Calu3 (cell line): ENCODE measurements around the gene ARIH2. TPM values are rescaled to one million over a fixed set of nuclear protein-coding genes. Genes with fewer than 3 reads are reported as not detected.

Experiments
- BruUV-seq: library from RNA; stranded (reverse); fragments of 400-500 nt; replicated peaks from 2 replicates; lab custom pipeline; 2021; lab: Mats Ljungman, UMichigan
- CTCF ChIA-PET: fragments of 300-600 bp; sonication (Branson Sonifier 250); formaldehyde crosslinking; loops from one replicate; lab custom pipeline; 2022; ENCODE audit warnings: antibody characterized with exemption; lab: Charles Lee
- DNase-seq: peaks from one replicate; pipeline ENCODE4 v3.0.0; 2022
- H3K27ac Mint-ChIP-seq: one replicate; pipeline ENCODE4 v1.8.0; 2022; ENCODE audit warnings: mixed read lengths; ENCODE audit not compliant: unreplicated experiment
- H3K27me3 Mint-ChIP-seq: one replicate; pipeline ENCODE4 v1.8.0; 2022; ENCODE audit warnings: mixed read lengths; ENCODE audit not compliant: unreplicated experiment
- H3K36me3 Mint-ChIP-seq: one replicate; pipeline ENCODE4 v1.8.0; 2022; ENCODE audit warnings: mild to moderate bottlenecking, moderate library complexity, mixed read lengths; ENCODE audit not compliant: insufficient read depth, unreplicated experiment
- H3K4me1 Mint-ChIP-seq: one replicate; pipeline ENCODE4 v1.8.0; 2022; ENCODE audit warnings: mild to moderate bottlenecking, low read depth, mixed read lengths; ENCODE audit not compliant: unreplicated experiment
- H3K4me3 Mint-ChIP-seq: one replicate; pipeline ENCODE4 v1.8.0; 2022; ENCODE audit warnings: mild to moderate bottlenecking, low read depth, moderate library complexity, mixed read lengths; ENCODE audit not compliant: unreplicated experiment
- H3K9me3 Mint-ChIP-seq: one replicate; pipeline ENCODE4 v1.8.0; 2022; ENCODE audit warnings: low read depth, mixed read lengths; ENCODE audit not compliant: unreplicated experiment
- intact Hi-C: fragments of 100-400 bp; cut with micrococcal nuclease; formaldehyde crosslinking; loops from one replicate; pipeline ENCODE4 v1.10.0; 2022; ENCODE audit not compliant: unreplicated experiment
- total RNA-seq: library from RNA; stranded (reverse); gene quantifications from 2 replicates; pipeline ENCODE4 v1.2.3, GENCODE V29; 2022
- TF ChIP-seq, protein P1 (sequence below): fragments of 200-600 bp; IDR thresholded peaks from one replicate; pipeline ENCODE4 v1.8.0; 2022; ENCODE audit warnings: antibody characterized with exemption; ENCODE audit not compliant: unreplicated experiment

Gene ARIH2
- total RNA-seq, 1 experiment from 2014 or later, result 109 TPM

DNA sequence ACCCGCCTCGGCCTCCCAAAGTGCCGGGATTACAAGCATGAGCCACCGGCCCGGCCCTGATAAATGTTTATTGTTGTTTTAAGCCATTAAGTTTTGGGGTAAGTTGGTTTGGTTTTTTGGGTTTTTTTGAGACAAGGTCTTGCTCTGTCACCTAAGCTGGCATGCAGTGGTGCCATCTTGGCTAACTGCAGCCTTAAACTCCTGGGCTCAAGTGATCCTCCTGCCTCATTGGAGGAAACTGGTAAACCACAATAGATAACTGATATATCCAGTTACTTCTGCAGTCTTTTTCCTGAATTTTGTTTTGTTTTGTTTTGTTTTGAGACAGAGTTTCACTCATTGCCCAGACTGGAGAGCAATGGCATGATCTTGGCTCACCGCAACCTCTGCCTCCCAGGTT lies 24.1 kb upstream of the ARIH2 start:
- BruUV-seq, result no TSS peak
- Mint-ChIP-seq H3K27me3 (no peaks in the 10 kb centered on the region), H3K9me3 (no peaks in the 10 kb centered on the region), H3K4me3 (no peak overlapping the region), H3K27ac (no peak overlapping the region), H3K4me1 (peaks cover 18% of the 10 kb centered on the region), H3K36me3 (peaks cover 19% of the 10 kb centered on the region)
- CTCF ChIA-PET, result no interaction called here
- TF ChIP-seq, protein P1, sequence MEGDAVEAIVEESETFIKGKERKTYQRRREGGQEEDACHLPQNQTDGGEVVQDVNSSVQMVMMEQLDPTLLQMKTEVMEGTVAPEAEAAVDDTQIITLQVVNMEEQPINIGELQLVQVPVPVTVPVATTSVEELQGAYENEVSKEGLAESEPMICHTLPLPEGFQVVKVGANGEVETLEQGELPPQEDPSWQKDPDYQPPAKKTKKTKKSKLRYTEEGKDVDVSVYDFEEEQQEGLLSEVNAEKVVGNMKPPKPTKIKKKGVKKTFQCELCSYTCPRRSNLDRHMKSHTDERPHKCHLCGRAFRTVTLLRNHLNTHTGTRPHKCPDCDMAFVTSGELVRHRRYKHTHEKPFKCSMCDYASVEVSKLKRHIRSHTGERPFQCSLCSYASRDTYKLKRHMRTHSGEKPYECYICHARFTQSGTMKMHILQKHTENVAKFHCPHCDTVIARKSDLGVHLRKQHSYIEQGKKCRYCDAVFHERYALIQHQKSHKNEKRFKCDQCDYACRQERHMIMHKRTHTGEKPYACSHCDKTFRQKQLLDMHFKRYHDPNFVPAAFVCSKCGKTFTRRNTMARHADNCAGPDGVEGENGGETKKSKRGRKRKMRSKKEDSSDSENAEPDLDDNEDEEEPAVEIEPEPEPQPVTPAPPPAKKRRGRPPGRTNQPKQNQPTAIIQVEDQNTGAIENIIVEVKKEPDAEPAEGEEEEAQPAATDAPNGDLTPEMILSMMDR, result no peak
- DNase-seq, result no peak
- intact Hi-C loops, result no loop called here

GRCh38 chr3:48896936-48897335 lies 21.7 kb upstream of the ARIH2 start:
- DNase-seq, result no peak
- TF ChIP-seq, protein P1, result no peak
- Mint-ChIP-seq H3K9me3 (no peaks in the 10 kb centered on the region), H3K36me3 (peaks cover 19% of the 10 kb centered on the region), H3K4me1 (peaks cover 18% of the 10 kb centered on the region), H3K27ac (no peak overlapping the region), H3K27me3 (no peaks in the 10 kb centered on the region), H3K4me3 (peak overlapping the region; percentile 90)
- CTCF ChIA-PET, result interaction anchor here (0.6 to 1.7 kb wide), 4 partner anchors 22 to 157 kb away, joined by 3 to 10 read pairs (median 4); partner anchors contain the start of gene ARIH2
- intact Hi-C loops, result no loop called here
- no TSS peak for BruUV-seq

DNA sequence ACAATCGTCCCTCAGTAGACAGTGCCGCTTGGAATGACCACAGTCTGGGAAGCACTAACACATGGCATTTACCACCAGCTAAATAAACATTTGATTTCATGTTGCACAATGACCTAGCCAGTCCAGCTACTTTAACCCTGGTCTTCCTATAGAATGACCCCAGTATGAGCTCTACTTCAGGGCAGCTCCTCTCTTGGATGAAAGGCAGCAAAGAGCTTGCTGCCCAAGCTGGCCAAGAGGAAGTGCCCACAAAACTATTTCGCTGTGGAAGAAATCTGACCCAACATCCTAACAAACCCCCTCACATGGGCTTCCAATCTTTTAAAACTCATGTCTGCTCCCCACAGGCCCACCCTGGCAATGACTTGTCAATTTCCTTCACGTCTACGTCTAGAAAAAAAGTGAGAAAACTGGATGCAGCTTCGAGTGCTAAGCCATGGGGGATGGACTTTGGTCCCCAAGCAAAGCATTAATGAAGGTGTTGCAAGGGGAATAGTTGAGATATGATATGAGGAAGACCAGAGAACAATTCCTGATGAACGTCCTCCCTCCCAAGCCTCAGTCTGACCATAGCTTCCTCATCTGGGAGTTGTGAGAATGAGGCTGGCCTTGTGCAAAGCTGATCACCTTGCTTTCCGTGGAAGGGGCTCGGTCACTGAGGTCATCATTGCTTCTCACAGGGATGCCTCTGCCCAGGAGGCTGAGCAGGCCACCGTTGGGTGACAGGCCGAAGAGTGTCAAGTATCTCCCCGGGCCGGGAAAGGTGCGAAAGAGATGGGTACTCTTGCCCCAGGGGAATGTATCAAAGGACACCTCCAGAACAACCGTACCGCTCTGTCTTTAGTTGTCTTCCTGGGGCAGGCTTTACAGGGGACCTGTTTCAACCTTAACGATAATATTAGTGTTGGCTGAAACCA lies 20.9 kb upstream of the ARIH2 start:
- peaks cover 19% of the 10 kb centered on the region for H3K36me3 Mint-ChIP-seq
- intact Hi-C loops, result no loop called here

More for the DNA sequence above, 20.9 kb upstream of the ARIH2 start:
- Mint-ChIP-seq H3K27ac (peak overlapping the region; percentile 68), H3K27me3 (no peaks in the 10 kb centered on the region), H3K4me1 (peaks cover 18% of the 10 kb centered on the region), H3K4me3 (peak overlapping the region; percentile 90), H3K9me3 (no peaks in the 10 kb centered on the region)
- TF ChIP-seq, protein P1, result no peak
- DNase-seq, result peak; percentile 13
- BruUV-seq, result TSS peak; percentile 81
- CTCF ChIA-PET, result interaction anchor here (0.6 to 1.7 kb wide), 5 partner anchors 21 to 158 kb away, joined by 3 to 8 read pairs (median 4); partner anchors contain the start of gene ARIH2
